NCI-H2107 (cell line): ENCODE results near the gene C9orf50.

Source experiments
- DNase-seq: peaks from one replicate; lab custom pipeline; 2025; lab: John Stamatoyannopoulos, UW

Gene C9orf50

DNA sequence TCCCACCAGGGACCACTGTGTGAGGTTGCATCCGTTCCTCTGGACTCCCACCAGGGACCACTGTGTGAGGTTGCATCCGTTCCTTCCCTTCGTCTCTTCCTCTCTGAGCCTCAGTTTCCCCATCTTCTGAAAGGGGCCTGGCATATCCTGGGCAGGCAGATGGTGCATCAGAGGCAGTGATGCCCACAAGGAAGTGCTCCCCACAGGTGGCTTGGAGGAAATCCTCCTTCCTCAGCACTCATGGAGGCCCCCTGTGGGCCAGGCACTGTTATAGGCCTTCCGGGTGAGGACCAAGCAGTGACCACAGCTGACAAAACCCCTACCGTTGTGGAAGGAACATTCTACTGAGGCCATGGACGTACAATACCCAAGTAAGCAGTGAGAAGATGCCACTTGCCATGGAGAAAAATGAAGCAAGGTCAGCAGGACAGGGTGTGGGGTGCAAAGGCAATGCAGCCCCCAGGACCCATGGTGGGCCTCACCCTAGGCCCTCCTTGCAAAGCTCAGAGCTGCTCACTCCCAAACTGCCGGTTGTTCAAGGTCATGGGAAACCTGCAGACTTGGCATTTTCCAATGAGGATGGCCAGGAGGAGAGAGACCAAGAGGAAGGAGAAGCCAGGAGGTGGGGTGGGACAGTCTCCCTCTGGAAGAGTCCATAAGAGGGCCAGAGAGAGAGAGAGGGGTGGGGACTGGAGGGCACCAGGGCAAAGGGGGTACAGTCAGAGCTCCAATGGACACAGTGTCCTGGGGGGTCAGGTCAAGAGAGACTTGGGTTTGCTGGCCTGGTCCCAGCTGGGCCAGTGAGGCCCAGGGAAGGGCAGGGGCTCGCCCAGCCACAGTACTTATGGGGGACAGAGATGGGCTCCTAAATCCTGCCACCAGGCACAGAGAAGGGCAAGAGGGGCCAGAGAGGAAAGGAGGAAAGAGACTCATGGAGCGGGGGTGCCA lies 51.1 kb downstream of the C9orf50 start:
- no peak for DNase-seq

GRCh38 chr9:129568560-129569501 lies 52.1 kb downstream of the C9orf50 start:
- no peak for DNase-seq

DNA sequence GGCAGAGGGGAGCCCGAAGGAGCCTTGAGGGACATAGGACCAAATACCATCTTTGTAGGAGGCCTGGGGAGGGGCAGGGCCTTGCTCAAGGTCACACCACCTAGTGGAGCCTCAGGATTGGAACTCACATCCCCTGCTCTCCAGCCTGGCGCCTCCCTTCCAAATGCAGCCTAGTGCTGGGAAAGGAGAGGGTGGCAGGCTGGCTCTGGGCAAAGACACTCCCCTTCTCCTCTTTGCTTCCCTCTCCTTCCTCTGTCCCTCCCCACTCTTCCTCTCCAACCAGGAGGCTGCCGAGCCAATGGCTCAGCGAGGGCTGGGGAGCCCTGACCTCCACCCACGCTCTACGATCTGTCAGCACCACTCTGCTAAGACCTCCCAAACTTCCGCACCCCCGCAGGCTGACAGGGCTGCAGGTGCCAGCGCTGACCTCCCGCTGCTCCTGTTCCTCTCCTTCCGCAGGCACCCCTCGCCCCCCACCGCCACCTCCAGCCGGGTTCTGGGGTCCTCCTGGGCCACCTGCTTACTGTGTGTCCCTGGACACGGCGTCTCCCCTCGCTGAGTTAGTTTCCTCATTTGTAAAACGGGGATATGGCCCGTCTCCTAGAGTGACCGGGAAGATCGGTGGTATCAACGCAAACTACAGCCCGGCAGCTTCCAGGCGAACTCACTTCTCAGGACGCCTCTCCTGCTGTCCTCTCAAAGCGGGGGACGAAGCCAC lies 52.9 kb downstream of the C9orf50 start:
- no peak for DNase-seq

DNA sequence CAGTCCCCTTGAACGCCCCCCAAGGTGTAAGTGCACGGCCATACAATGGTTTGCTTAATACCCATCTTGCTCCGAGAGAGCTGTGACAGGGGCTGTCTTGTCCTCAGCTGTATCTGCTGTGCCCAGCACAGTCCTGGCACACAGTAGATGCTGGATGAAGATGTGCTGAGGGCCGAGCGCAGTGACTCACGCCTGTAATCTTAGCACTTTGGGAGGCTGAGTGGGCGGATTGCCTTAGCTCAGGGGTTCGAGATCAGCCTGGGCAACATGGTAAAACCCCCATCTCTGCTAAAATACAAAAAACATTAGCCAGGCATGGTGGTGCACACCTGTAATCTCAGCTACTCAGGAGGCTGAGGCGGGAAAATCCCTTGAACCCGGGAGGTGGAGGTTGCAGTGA lies 53.6 kb downstream of the C9orf50 start:
- no peak for DNase-seq

DNA sequence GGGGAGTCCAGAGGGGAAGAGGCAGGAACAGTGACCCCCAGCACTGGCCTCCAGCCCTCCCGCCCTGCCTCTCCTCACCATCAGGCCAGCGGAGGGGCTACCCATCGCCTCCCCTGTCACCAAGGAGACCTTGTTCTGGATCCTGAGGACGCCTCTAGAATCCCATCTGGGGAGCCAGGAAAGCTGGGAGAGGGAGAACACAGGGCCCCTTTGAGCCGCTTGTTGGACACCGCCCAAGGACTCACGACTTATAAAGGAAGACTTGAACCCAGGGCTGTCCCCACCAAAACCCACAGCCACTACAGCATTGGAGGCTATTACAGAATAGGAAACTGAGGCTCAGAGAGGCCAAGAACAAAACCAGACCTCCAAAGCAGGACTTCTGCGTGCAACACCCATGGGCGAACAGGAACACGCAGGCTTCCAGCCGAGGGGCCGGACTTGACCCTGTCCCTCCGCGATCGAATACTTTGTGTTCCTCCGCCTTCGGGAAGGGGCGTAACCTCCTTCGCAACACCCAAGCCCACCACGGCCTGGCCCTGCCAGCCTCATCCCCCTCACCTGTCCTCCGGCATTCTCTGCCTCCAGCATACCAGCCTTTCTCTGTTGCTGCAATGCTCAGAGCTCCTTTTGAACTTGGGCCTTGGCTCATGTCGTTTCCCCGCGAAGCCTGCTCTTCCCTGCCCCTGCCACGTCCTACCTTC lies 54.2 kb downstream of the C9orf50 start:
- no peak for DNase-seq

DNA sequence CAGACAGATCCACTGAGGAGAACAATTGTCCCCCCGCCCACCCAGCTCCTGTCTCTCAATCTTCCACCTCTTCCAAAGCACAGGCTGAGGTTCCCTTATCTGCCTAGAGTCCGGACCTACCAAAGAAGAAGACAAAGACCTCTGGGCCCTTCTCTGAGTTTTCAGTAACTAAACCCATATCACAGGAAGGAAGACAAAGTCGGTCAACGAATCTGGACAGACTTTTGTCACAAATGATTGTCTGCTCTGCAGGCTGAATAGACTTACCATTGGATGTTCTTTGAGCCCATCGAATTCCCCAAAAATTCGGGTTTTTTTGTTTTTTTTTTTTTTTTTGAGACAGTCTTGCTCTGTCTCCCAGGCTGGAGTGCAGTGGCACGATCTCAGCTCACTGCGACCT lies 58.0 kb downstream of the C9orf50 start:
- no peak for DNase-seq

DNA sequence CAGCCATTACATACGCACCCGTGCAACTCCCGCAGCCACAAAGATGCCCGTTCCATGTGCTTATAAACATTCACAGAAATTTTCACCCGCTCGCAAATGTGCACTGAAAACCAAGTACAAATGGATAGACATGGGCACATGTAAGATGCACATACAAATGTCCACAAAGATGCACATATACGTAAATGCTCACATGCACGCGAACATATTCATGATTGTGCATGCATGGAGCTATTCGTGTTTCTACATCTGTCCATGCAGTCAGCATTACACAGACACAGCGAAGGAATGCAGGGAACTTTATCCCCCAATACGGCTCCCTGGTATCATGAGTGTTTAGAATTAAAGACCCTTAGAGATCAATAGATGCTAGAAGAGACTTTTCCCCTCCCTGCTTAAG lies 58.4 kb downstream of the C9orf50 start:
- DNase-seq, result no peak
